Activated CD8-positive, alpha-beta T cell treated with anti-CD3 and anti-CD28 coated beads, Interleukin-2, amount 10 ng/mL, durations not matched to agents 7 days and 5 days (primary cell): ENCODE measurements around the gene FYN. TPM values are rescaled to one million over a fixed set of nuclear protein-coding genes. Genes with fewer than 3 reads are reported as not detected.
A peak's percentile ranks its signal among the peaks of the same experiment; 100 is the strongest.

ENCODE experiments used
- ATAC-seq: fragments of 150-1000 bp; cut with Tn5 transposase; one replicate; pipeline ENCODE4 v1.10.0; 2021; ENCODE audit warnings: moderate library complexity
- CTCF ChIA-PET: fragments of 350-600 bp; sonication (Branson Sonifier 250); formaldehyde crosslinking; loops from one replicate; lab custom pipeline; 2021; ENCODE audit warnings: antibody characterized with exemption; lab: Charles Lee
- POLR2A ChIA-PET: fragments of 350-600 bp; sonication (Branson Sonifier 250); formaldehyde crosslinking; loops from one replicate; lab custom pipeline; 2021; ENCODE audit warnings: antibody characterized with exemption; lab: Charles Lee
- DNase-seq: peaks from one replicate; pipeline ENCODE4 v3.0.0-alpha.2; 2020
- H3K27ac Mint-ChIP-seq: one replicate; pipeline ENCODE4 v1.8.0; 2021; ENCODE audit warnings: mild to moderate bottlenecking, mixed read lengths
- H3K27me3 Mint-ChIP-seq: one replicate; pipeline ENCODE4 v1.8.0; 2021; ENCODE audit warnings: low read depth, mixed read lengths
- H3K36me3 Mint-ChIP-seq: one replicate; pipeline ENCODE4 v1.8.0; 2021; ENCODE audit warnings: low read depth, mixed read lengths
- H3K4me1 Mint-ChIP-seq: one replicate; pipeline ENCODE4 v1.8.0; 2021; ENCODE audit warnings: low read depth, mixed read lengths
- H3K4me3 Mint-ChIP-seq: one replicate; pipeline ENCODE4 v1.8.0; 2021; ENCODE audit warnings: mild to moderate bottlenecking, mixed read lengths
- H3K9me3 Mint-ChIP-seq: one replicate; pipeline ENCODE4 v1.8.0; 2022; ENCODE audit warnings: mixed read lengths; ENCODE audit not compliant: insufficient read depth
- total RNA-seq, 2 experiments: library from RNA; stranded (reverse); gene quantifications; one replicate each; pipeline ENCODE4 v1.2.3, GENCODE V29; 2021

FYN gene
- total RNA-seq, 2 experiments from 2014 or later, result 148 to 154 TPM

- Mint-ChIP-seq H3K9me3 (peaks cover 14% of the 10 kb centered on the region), H3K27me3 (no peaks in the 10 kb centered on the region), H3K4me3 (no peak overlapping the region), H3K27ac (no peak overlapping the region), H3K4me1 (peaks cover 18% of the 10 kb centered on the region), H3K36me3 (peaks cover 13% of the 10 kb centered on the region)
- ChIA-PET CTCF (interaction anchor here (1.0 kb wide), 1 partner anchor 152 kb away, joined by 4 read pairs; no protein-coding TSS in a partner anchor), POLR2A (no interaction called here)
- DNase-seq (no peak), ATAC-seq (no peak)
Observed at GRCh38 chr6:111875741-111876140, 2.5 kb upstream of the FYN start.

GRCh38 chr6:111874025-111874415, 768 bp upstream of the FYN start:
- Mint-ChIP-seq H3K27ac (peak overlapping the region; percentile 86), H3K36me3 (peaks cover 19% of the 10 kb centered on the region), H3K9me3 (peaks cover under 1% of the 10 kb centered on the region), H3K4me1 (peaks cover 34% of the 10 kb centered on the region), H3K4me3 (peak overlapping the region; percentile 86), H3K27me3 (no peaks in the 10 kb centered on the region)
- peak; percentile 73 for DNase-seq
- ChIA-PET CTCF (interaction anchor here (0.7 to 2.0 kb wide), 26 partner anchors 23 to 171 kb away, joined by 3 to 16 read pairs (median 4); no protein-coding TSS in a partner anchor), POLR2A (interaction anchor here (0.6 to 1.5 kb wide), 12 partner anchors 29 to 153 kb away, joined by 3 to 7 read pairs (median 4); no protein-coding TSS in a partner anchor)
- ATAC-seq, result no peak

GRCh38 chr6:111872401-111873177, 663 bp downstream of the FYN start:
- ChIA-PET POLR2A (interaction anchor here (0.9 to 1.5 kb wide), 13 partner anchors 11 to 162 kb away, joined by 3 to 7 read pairs (median 4); no protein-coding TSS in a partner anchor), CTCF (interaction anchor here (0.9 to 2.0 kb wide), 17 partner anchors 28 to 170 kb away, joined by 3 to 10 read pairs (median 4); no protein-coding TSS in a partner anchor)
- Mint-ChIP-seq H3K4me3 (peak overlapping the region; percentile 94), H3K27me3 (no peaks in the 10 kb centered on the region), H3K36me3 (peaks cover 29% of the 10 kb centered on the region), H3K27ac (peak overlapping the region; percentile 95), H3K4me1 (peaks cover 44% of the 10 kb centered on the region), H3K9me3 (no peaks in the 10 kb centered on the region)
- ATAC-seq (peak; percentile 13), DNase-seq (peak; percentile 55)

- Mint-ChIP-seq H3K4me3 (peak overlapping the region; percentile 94), H3K4me1 (peaks cover 50% of the 10 kb centered on the region), H3K27ac (peak overlapping the region; percentile 95), H3K9me3 (no peaks in the 10 kb centered on the region), H3K36me3 (peaks cover 33% of the 10 kb centered on the region), H3K27me3 (no peaks in the 10 kb centered on the region)
- ChIA-PET POLR2A (interaction anchor here (0.7 to 1.2 kb wide), 3 partner anchors 10 to 119 kb away, joined by 3 to 4 read pairs (median 3); no protein-coding TSS in a partner anchor), CTCF (interaction anchor here (0.7 to 3.3 kb wide), 7 partner anchors 28 to 162 kb away, joined by 3 to 17 read pairs (median 5); no protein-coding TSS in a partner anchor)
- no peak for ATAC-seq
- DNase-seq, result peak; percentile 54
Observed at GRCh38 chr6:111871725-111872400, 1.4 kb downstream of the FYN start.

- peaks cover 33% of the 10 kb centered on the region for H3K36me3 Mint-ChIP-seq
- H3K4me3 Mint-ChIP-seq, result peak overlapping the region; percentile 94
- DNase-seq (peak; percentile 71), ATAC-seq (peak; percentile 51)
- no peaks in the 10 kb centered on the region for H3K27me3 Mint-ChIP-seq
- peaks cover 55% of the 10 kb centered on the region for H3K4me1 Mint-ChIP-seq
- H3K9me3 Mint-ChIP-seq, result no peaks in the 10 kb centered on the region
- CTCF ChIA-PET, result interaction anchor here (0.7 to 3.3 kb wide), 8 partner anchors 27 to 161 kb away, joined by 3 to 17 read pairs (median 6); no protein-coding TSS in a partner anchor
- POLR2A ChIA-PET, result interaction anchor here (0.7 to 1.2 kb wide), 2 partner anchors 9 to 118 kb away, joined by 3 to 4 read pairs; no protein-coding TSS in a partner anchor
- peak overlapping the region; percentile 95 for H3K27ac Mint-ChIP-seq
Observed at GRCh38 chr6:111871207-111871606, 2.0 kb downstream of the FYN start.

- H3K27ac Mint-ChIP-seq, result peak overlapping the region; percentile 95
- CTCF ChIA-PET, result interaction anchor here (1.1 to 3.3 kb wide), 9 partner anchors 21 to 148 kb away, joined by 3 to 17 read pairs (median 4); no protein-coding TSS in a partner anchor
- peak overlapping the region; percentile 94 for H3K4me3 Mint-ChIP-seq
- peaks cover 33% of the 10 kb centered on the region for H3K36me3 Mint-ChIP-seq
- H3K27me3 Mint-ChIP-seq, result no peaks in the 10 kb centered on the region
- POLR2A ChIA-PET, result no interaction called here
- H3K4me1 Mint-ChIP-seq, result peaks cover 60% of the 10 kb centered on the region
- DNase-seq (no peak), ATAC-seq (no peak)
- H3K9me3 Mint-ChIP-seq, result no peaks in the 10 kb centered on the region
Observed at GRCh38 chr6:111870742-111871064, 2.5 kb downstream of the FYN start.

- POLR2A ChIA-PET, result interaction anchor here (2.1 kb wide), 1 partner anchor 64 kb away, joined by 6 read pairs; no protein-coding TSS in a partner anchor
- no peaks in the 10 kb centered on the region for H3K9me3 Mint-ChIP-seq
- no peaks in the 10 kb centered on the region for H3K27me3 Mint-ChIP-seq
- H3K4me1 Mint-ChIP-seq, result peaks cover 65% of the 10 kb centered on the region
- peak; percentile 41 for DNase-seq
- CTCF ChIA-PET, result interaction anchor here (0.8 to 3.3 kb wide), 12 partner anchors 16 to 148 kb away, joined by 3 to 17 read pairs (median 4); no protein-coding TSS in a partner anchor
- ATAC-seq, result no peak
- H3K27ac Mint-ChIP-seq, result peak overlapping the region; percentile 85
- H3K36me3 Mint-ChIP-seq, result peaks cover 34% of the 10 kb centered on the region
- H3K4me3 Mint-ChIP-seq, result peak overlapping the region; percentile 94
Observed at GRCh38 chr6:111870051-111870741, 3.1 kb downstream of the FYN start.

- Mint-ChIP-seq H3K4me1 (peaks cover 80% of the 10 kb centered on the region), H3K9me3 (no peaks in the 10 kb centered on the region), H3K27ac (peak overlapping the region; percentile 6), H3K36me3 (peaks cover 42% of the 10 kb centered on the region), H3K4me3 (no peak overlapping the region), H3K27me3 (no peaks in the 10 kb centered on the region)
- DNase-seq (no peak), ATAC-seq (no peak)
- ChIA-PET CTCF (interaction anchor here (0.7 to 1.5 kb wide), 5 partner anchors 8 to 126 kb away, joined by 3 to 7 read pairs (median 3); no protein-coding TSS in a partner anchor), POLR2A (interaction anchor here (1.0 kb wide), 1 partner anchor 76 kb away, joined by 3 read pairs; no protein-coding TSS in a partner anchor)
Observed at GRCh38 chr6:111866857-111867256, 6.4 kb downstream of the FYN start.

GRCh38 chr6:111865909-111866546, 7.2 kb downstream of the FYN start:
- ChIA-PET CTCF (interaction anchor here (1.2 kb wide), 1 partner anchor 15 kb away, joined by 4 read pairs; no protein-coding TSS in a partner anchor), POLR2A (interaction anchor here (1.1 kb wide), 1 partner anchor 18 kb away, joined by 3 read pairs; no protein-coding TSS in a partner anchor)
- no peaks in the 10 kb centered on the region for H3K27me3 Mint-ChIP-seq
- H3K36me3 Mint-ChIP-seq, result peaks cover 38% of the 10 kb centered on the region
- ATAC-seq (no peak), DNase-seq (no peak)
- peak overlapping the region; percentile 17 for H3K27ac Mint-ChIP-seq
- H3K4me3 Mint-ChIP-seq, result no peak overlapping the region
- H3K4me1 Mint-ChIP-seq, result peaks cover 85% of the 10 kb centered on the region
- no peaks in the 10 kb centered on the region for H3K9me3 Mint-ChIP-seq

- Mint-ChIP-seq H3K27me3 (no peaks in the 10 kb centered on the region), H3K4me1 (peaks cover 88% of the 10 kb centered on the region), H3K36me3 (peaks cover 38% of the 10 kb centered on the region), H3K4me3 (no peak overlapping the region), H3K9me3 (no peaks in the 10 kb centered on the region), H3K27ac (peak overlapping the region; percentile 26)
- no peak for ATAC-seq
- CTCF ChIA-PET, result interaction anchor here (1.2 to 1.6 kb wide), 3 partner anchors 25 to 155 kb away, joined by 3 to 5 read pairs (median 5); no protein-coding TSS in a partner anchor
- POLR2A ChIA-PET, result interaction anchor here (0.6 to 1.5 kb wide), 5 partner anchors 17 to 198 kb away, joined by 3 to 4 read pairs (median 3); no protein-coding TSS in a partner anchor
- peak; percentile 18 for DNase-seq
Observed at GRCh38 chr6:111865049-111865585, 8.1 kb downstream of the FYN start.
